Mesodermal cell (in vitro differentiated cells): ENCODE results near the gene CNKSR3.

Source experiments
- H3K27ac ChIP-seq: 2 replicates; pipeline ENCODE4 v1.7.0; 2013; ENCODE audit warnings: mild to moderate bottlenecking, low read depth, low read length, moderate library complexity; ENCODE audit not compliant: severe bottlenecking
- H3K36me3 ChIP-seq: 2 replicates; pipeline ENCODE4 v1.7.1; 2013; ENCODE audit warnings: mild to moderate bottlenecking, low read length, moderate library complexity; ENCODE audit not compliant: control insufficient read depth, insufficient read depth
- H3K4me1 ChIP-seq: one replicate; pipeline ENCODE4 v1.7.1; 2013; ENCODE audit warnings: mild to moderate bottlenecking, low read length; ENCODE audit not compliant: insufficient read depth, control insufficient read depth, poor library complexity, severe bottlenecking
- H3K4me3 ChIP-seq: 2 replicates; pipeline ENCODE4 v1.7.0; 2013; ENCODE audit warnings: low read length, control low read depth, mild to moderate bottlenecking; ENCODE audit not compliant: insufficient read depth, poor library complexity, severe bottlenecking; ENCODE audit errors: extremely low read depth
- H3K9me3 ChIP-seq: 2 replicates; pipeline ENCODE4 v1.7.1; 2013; ENCODE audit warnings: mild to moderate bottlenecking, low read length, moderate library complexity; ENCODE audit not compliant: control insufficient read depth
- WGBS, 2 experiments: methylation state at CpG; one replicate each; pipeline ENCODE4 v1.1.5; 2013; ENCODE audit warnings: missing lambda C conversion rate in 2 of 2; ENCODE audit not compliant: insufficient coverage in 2 of 2; 5-methylcytosine and 5-hydroxymethylcytosine counted together

The CNKSR3 gene

DNA sequence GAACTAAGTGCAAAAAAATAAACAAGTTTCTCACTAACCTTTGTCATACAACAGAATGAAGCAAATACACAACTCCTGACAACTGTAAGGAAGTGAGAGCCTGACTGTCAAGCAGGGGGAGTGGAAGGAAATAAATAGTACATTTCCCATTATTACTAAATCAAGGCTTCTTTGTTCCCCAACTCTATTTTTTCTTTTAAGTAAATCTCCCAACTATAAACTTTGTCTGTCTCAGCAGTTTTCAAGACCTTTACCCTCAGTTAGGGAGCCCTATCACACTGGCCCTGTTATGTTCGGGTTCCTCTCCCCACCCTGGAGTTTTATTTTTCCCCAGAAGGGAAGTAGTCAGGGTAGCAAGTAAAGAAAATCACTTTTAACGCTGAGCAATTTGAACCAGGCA lies 129.7 kb downstream of the CNKSR3 start:
- Histone ChIP-seq H3K4me1 (peaks cover 4% of the 10 kb centered on the region), H3K4me3 (no peak overlapping the region), H3K36me3 (no peaks in the 10 kb centered on the region), H3K9me3 (no peaks in the 10 kb centered on the region), H3K27ac (no peak overlapping the region)
- no CpG with 5 or more reads among the region's 2 CpGs for WGBS, 2 experiments

GRCh38 chr6:154379585-154379984 lies 130.9 kb downstream of the CNKSR3 start:
- Histone ChIP-seq H3K36me3 (no peaks in the 10 kb centered on the region), H3K27ac (no peak overlapping the region), H3K4me3 (no peak overlapping the region), H3K9me3 (no peaks in the 10 kb centered on the region), H3K4me1 (peaks cover 4% of the 10 kb centered on the region)
- WGBS, 2 experiments, result no CpG with 5 or more reads among the region's 3 CpGs

DNA sequence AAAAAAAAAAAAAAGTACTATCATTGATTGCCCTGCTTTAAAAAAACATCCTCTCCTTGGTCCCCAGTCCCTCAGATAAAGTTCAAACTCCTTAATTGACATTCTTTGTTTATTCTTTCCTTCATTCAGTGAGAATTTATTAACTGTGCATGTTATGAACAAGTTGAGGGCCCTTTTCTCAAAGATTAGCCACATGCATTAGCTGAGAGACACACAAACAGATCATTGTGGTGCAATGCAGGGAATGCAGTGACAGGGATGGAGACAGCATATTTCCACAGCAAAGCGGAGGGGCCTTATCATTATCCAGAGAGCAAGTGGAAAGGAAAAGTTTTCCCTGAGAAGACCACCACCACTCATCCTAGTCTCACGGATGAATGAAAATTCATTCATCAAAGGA lies 132.0 kb downstream of the CNKSR3 start:
- Histone ChIP-seq H3K4me1 (peaks cover 4% of the 10 kb centered on the region), H3K36me3 (no peaks in the 10 kb centered on the region), H3K27ac (no peak overlapping the region), H3K4me3 (no peak overlapping the region), H3K9me3 (no peaks in the 10 kb centered on the region)
- whole genome bisulfite sequencing, 2 experiments, result 100% methylated on average over 1 of the region's 2 CpGs; no CpG with 5 or more reads in 1 of the 2 experiments

DNA sequence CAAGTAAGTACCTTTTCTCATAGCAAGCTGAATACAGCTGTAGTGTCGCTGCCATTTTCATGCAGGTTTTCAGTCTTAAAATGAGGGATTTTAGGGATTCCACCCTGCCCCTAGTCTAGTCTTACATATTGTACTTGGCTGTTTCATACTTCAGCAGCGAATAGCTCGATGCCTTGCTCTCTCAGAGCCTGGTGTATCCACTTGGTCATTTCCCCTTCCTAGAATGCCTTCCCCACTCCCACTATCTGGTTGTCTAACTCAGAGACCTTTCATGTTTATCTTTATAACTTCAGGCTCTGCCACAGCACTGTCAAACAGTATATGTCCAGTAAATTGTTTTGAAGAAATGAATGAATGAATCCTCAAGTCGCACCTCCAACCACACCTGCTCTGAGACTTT lies 132.8 kb downstream of the CNKSR3 start:
- Histone ChIP-seq H3K36me3 (no peaks in the 10 kb centered on the region), H3K4me1 (peaks cover 4% of the 10 kb centered on the region), H3K9me3 (no peaks in the 10 kb centered on the region), H3K4me3 (no peak overlapping the region), H3K27ac (no peak overlapping the region)
- 93 to 97% methylated on average over 3 to 4 of the region's 4 CpGs for WGBS, 2 experiments

GRCh38 chr6:154373971-154374370 lies 136.5 kb downstream of the CNKSR3 start:
- Histone ChIP-seq H3K4me1 (peaks cover 4% of the 10 kb centered on the region), H3K9me3 (no peaks in the 10 kb centered on the region), H3K4me3 (no peak overlapping the region), H3K36me3 (no peaks in the 10 kb centered on the region), H3K27ac (no peak overlapping the region)
- WGBS, 2 experiments, result no CpG with 5 or more reads among the region's 2 CpGs

DNA sequence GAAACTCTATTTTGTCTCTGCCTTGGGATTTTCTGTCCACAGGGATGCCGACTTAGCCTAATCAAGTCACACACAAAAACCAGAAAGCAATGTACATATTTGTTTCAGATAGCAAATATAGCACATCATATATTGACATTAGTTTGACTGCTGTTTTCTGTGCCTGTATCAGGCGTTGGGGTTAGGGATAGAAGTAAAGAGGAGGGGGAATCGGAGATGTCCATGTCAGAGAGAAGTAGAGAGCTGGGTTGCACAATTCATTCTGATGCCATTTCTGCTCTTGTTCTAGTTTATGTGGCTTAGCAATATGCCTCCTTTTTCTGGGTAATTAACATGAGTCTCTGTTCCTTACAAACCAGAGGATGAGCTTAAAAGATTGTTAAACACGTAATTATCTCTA lies 139.2 kb downstream of the CNKSR3 start:
- H3K4me3 ChIP-seq, result no peak overlapping the region
- no peaks in the 10 kb centered on the region for H3K4me1 ChIP-seq
- H3K9me3 ChIP-seq, result no peaks in the 10 kb centered on the region
- WGBS, 2 experiments, result 67 to 82% methylated on average over 2 to 3 of the region's 4 CpGs
- H3K36me3 ChIP-seq, result no peaks in the 10 kb centered on the region
- H3K27ac ChIP-seq, result no peak overlapping the region

GRCh38 chr6:154370545-154370944 lies 139.9 kb downstream of the CNKSR3 start:
- Histone ChIP-seq H3K27ac (no peak overlapping the region), H3K36me3 (no peaks in the 10 kb centered on the region), H3K4me1 (no peaks in the 10 kb centered on the region), H3K9me3 (no peaks in the 10 kb centered on the region), H3K4me3 (no peak overlapping the region)
- 53 to 73% methylated on average over 2 to 3 of the region's 4 CpGs for WGBS, 2 experiments

DNA sequence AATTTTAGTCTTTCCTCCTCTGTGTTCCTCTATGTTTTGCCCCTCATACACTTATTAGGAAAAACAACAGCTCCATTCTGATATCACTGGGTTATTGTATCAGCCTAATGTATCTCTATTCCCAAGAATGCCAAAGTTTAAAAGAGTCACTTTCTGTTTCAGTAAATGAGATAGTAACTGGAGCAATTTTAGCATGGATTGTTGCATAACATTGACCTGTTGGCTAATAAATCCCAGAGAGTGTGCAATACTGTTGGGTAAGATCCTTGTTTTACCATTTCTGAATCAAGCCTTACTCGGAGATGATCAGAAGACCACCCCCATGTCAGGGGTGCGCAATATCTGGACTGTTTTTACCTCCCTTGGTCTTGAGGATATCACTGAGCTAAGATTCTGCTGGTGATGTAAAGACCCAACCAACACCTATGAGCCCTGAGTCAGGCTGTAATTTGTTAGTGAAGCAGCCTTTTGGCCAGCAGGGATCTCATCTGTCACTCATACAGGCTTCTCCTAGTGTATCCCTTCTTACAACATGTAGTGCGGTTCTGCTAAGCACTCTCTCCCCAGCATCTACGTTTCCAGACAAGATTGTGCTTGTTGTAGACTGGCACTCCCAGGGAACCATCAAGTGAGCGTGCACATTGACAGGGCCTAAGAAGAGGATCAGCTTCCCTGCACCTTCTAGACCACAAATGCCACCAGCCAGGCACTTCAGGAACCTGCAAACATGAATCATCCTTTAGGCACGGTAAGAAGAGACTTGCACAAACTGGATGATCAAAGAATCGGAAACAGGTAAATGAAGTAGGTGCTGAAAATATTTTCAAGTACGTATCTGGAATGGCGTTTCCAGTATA lies 142.4 kb downstream of the CNKSR3 start:
- Histone ChIP-seq H3K27ac (no peak overlapping the region), H3K4me3 (no peak overlapping the region), H3K9me3 (no peaks in the 10 kb centered on the region), H3K4me1 (no peaks in the 10 kb centered on the region), H3K36me3 (no peaks in the 10 kb centered on the region)
- 92 to 99% methylated on average over 7 to 9 of the region's 9 CpGs for WGBS, 2 experiments

DNA sequence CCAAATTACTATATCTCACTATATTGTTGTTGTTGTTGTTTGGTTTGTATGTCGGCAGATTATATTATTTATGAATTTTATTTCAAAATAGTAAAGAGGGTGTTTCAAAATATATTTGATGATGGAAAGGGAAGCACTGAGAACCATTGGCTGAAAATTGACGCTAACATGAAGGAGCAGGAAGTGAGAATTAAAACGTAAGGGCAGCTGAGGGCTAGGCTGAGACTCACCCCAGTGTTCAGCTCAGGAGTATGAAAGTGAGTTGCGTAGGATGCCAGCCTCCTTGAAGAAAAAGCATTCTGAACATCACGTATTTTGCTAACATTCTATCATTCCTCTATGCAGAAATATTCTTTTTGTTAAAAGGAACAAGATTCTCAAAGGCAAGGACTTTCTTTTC lies 143.1 kb downstream of the CNKSR3 start:
- Histone ChIP-seq H3K36me3 (no peaks in the 10 kb centered on the region), H3K4me1 (no peaks in the 10 kb centered on the region), H3K9me3 (no peaks in the 10 kb centered on the region), H3K27ac (no peak overlapping the region), H3K4me3 (no peak overlapping the region)
- WGBS, 2 experiments, result 93 to 100% methylated on average over 1 to 2 of the region's 5 CpGs

- no peaks in the 10 kb centered on the region for H3K36me3 ChIP-seq
- no peak overlapping the region for H3K4me3 ChIP-seq
- WGBS, 2 experiments, result 100% methylated on average over 1 to 2 of the region's 4 CpGs
- H3K27ac ChIP-seq, result no peak overlapping the region
- H3K4me1 ChIP-seq, result no peaks in the 10 kb centered on the region
- H3K9me3 ChIP-seq, result no peaks in the 10 kb centered on the region
Observed at GRCh38 chr6:154363821-154364220, 146.7 kb downstream of the CNKSR3 start.

- Histone ChIP-seq H3K27ac (no peak overlapping the region), H3K4me1 (no peaks in the 10 kb centered on the region), H3K4me3 (no peak overlapping the region), H3K36me3 (no peaks in the 10 kb centered on the region), H3K9me3 (no peaks in the 10 kb centered on the region)
- 86 to 94% methylated on average over 3 to 4 of the region's 5 CpGs for WGBS, 2 experiments
Observed at GRCh38 chr6:154361476-154361875, 149.0 kb downstream of the CNKSR3 start.
